Activated T-cell treated with anti-CD3 and anti-CD28 coated beads for 4 hours (primary cell): ENCODE data around the gene RACGAP1.
A peak's percentile ranks its signal among the peaks of the same experiment; 100 is the strongest.

Experiments used
- DNase-seq: peaks from one replicate; pipeline ENCODE4 v3.0.0-alpha.2; 2020

RACGAP1 gene

DNA sequence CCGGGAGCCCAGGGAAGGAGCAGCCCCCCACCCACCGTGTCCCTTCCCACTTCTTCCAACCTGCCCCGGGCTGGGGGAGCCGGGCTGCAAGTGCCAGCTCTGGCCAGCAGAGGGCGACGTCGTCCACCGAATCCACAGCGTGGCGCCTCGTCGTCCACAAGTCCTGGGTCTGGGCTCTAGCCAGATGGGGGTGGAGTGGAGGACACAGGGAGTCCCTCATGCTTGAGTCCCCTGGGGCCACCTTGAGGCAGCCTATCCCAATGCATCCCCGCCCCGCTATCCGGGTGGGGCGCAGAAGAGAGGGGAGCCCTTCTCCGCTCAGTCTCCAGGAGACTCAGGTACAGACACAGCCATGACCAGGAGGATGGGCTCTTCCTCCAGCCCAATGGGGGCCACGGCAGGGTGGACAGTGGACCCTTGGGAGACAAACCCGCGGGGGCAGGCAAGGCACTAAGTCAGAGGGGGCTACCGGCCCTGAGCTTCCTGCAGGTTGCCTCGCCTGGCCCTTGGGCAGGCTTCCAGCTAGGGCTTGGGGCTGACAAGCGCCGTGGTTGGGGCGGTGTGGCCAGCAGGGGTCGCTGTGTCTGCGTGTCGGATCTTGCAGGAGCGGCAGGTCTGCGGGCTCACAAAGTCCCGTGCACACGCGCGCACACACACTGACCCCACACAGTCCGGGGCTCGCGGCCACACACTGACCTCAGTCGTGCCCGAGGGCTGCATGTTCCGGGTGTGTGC, 58.1 kb downstream of the RACGAP1 start:
- peak; percentile 91 for DNase-seq

DNA sequence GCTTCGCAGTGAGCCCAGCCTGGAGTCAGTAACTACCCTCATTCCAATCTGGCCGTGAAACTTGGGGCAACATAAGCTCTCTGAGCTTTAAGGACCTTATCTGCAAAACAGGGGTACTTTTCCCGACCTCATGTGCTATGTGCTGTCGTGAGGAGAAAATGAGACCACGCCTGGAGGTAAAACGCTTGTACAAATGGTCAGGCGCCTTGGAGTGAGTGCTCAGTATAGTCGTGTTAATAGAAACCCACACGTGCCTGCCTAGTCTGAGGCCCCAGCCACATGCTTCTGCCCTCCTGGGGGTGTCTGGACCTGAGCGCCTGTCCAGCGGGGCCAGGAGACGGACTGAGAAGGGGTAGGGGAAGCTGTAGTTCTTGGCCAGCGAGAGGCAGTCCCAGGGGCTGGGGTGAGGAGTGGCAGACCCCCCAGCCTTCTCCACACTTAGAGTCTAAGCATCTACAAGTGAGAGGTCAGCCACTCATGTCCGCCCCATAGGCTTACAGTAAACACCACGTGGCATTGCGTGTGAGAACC, 58.7 kb downstream of the RACGAP1 start:
- no peak for DNase-seq

DNA sequence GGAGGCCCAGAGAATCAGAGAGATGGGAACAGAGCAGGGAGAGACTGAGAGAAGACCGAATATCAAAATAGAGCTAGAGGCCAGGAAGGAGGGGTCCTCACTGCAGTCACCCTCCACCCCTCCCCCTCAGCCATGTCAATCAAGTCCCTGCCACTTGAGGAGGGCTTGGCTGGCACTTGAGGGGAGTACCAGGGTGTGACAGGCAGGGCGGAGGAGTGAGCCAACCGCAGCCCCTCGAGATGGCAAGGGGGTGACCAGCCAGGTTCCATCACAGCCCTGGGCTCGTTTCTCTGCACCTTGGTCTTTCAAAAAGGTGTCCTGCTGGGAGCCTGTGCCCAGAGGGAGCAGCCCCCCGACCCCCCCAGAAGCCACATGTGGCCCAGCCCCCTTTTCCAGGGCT, 59.5 kb downstream of the RACGAP1 start:
- no peak for DNase-seq

DNA sequence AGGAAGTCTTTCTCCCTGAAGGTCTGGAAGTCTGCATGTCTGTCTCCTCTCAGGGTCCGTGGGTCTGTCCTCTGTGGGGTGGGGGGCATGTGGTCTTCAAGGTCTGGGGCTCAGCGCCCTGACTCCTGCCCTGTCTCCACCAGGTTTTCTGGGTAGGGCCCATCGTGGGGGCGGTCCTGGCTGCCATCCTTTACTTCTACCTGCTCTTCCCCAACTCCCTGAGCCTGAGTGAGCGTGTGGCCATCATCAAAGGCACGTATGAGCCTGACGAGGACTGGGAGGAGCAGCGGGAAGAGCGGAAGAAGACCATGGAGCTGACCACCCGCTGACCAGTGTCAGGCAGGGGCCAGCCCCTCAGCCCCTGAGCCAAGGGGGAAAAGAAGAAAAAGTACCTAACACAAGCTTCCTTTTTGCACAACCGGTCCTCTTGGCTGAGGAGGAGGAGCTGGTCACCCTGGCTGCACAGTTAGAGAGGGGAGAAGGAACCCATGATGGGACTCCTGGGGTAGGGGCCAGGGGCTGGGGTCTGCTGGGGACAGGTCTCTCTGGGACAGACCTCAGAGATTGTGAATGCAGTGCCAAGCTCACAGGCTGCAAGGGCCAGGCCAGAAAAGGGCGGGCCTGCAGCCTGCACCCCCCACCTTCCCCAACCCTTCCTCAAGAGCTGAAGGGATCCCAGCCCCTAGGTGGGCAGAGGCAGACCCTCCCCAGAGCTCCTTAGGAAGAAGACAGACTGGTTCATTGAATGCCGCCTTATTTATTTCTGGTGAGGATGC, 60.3 kb downstream of the RACGAP1 start:
- DNase-seq = no peak

DNA sequence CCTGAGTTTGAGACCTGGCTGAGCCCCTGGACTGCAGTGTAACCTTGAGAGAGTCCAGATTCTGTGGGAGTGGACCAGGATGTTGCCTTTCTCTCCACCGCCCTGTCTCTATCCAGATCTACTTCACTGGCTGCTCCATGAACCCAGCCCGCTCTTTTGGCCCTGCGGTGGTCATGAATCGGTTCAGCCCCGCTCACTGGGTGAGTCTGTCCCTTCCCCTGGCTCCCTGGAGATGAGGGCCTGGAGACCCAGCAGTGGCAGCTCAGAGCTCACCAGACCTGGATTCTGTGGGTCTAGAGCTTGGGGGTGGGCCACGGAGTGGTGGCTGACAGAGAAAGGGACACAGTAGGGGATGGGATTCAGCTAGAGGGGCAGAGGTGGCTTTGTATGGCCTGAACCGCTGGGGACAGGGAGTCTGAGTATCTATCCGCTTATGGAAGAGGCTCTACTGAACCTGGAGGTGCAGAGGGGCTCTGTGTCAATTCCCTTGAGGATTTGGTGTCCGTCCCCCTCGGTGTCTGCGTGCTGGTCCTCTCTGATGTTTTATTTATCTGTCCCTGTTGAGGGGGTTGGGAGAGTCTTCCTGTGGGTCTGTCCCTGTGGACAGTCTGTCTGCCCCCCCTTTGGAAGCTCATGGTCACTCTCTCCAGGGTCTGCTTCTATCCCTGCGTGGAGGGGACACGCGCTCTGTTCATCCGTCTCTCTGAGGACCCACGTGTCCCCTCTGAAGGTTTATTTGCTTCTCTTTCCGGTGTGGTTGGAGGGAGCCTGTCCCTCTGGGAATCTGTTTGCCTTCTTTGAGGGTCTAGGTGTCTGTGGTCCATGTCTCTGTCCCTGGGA, 61.1 kb downstream of the RACGAP1 start:
- no peak for DNase-seq

DNA sequence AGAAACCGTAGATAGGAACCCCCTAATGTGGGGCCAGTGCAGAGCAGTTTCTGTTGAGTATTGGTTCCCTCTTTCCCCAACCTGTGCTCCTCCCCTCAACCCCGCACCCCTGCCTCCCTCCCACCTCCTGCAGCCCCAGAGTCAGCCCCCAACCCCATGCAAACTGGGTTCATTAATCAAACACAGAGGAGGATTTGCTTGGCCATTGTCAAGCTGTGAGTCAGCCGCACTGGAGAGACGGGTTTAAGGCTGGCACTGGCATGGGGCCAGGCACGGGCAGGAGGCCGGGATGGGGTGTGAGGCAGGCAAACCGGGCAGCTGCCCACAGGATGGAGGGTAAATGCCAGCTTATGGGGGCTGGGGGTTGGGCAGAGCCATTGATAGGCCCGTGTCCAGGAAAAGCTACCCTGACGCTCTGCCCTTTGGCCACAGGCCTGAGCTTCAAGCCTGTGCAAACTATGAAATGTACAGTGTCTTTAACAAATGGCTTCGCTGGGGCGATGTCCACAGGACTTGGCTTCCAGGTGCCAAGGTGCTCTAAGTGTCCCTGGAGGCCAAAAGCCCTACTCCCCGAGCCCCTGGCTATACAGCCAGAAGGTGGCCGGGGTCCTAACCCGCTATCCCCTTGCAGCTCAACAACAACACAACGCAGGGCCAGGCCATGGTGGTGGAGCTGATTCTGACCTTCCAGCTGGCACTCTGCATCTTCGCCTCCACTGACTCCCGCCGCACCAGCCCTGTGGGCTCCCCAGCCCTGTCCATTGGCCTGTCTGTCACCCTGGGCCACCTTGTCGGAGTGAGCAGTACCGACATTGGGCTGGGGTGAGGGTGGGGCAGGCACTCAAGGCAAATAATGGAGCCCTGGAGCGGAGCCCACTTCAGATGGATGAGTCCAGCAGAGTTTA, 62.2 kb downstream of the RACGAP1 start:
- no peak for DNase-seq

DNA sequence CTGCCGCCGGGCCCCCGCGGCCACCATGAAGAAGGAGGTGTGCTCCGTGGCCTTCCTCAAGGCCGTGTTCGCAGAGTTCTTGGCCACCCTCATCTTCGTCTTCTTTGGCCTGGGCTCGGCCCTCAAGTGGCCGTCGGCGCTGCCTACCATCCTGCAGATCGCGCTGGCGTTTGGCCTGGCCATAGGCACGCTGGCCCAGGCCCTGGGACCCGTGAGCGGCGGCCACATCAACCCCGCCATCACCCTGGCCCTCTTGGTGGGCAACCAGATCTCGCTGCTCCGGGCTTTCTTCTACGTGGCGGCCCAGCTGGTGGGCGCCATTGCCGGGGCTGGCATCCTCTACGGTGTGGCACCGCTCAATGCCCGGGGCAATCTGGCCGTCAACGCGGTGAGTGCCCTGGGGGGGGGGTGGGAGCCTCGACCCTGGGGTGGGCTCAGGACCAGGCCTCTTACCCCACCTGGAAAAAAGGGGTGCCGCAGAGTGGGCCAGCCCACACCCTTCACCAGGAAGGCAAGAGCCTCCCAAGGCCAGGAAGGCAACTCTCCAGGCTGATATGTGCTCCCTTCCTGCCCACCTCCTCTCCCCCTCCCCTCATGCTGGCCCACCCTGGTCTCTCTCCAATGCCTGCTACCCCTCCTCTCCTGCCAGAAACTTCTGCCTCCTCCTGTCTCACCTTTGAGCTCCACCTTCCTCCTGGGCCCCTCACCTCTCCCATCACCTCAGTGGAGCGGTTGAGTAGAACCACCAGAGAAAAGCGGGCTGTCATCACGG, 63.1 kb downstream of the RACGAP1 start:
- no peak for DNase-seq

DNA sequence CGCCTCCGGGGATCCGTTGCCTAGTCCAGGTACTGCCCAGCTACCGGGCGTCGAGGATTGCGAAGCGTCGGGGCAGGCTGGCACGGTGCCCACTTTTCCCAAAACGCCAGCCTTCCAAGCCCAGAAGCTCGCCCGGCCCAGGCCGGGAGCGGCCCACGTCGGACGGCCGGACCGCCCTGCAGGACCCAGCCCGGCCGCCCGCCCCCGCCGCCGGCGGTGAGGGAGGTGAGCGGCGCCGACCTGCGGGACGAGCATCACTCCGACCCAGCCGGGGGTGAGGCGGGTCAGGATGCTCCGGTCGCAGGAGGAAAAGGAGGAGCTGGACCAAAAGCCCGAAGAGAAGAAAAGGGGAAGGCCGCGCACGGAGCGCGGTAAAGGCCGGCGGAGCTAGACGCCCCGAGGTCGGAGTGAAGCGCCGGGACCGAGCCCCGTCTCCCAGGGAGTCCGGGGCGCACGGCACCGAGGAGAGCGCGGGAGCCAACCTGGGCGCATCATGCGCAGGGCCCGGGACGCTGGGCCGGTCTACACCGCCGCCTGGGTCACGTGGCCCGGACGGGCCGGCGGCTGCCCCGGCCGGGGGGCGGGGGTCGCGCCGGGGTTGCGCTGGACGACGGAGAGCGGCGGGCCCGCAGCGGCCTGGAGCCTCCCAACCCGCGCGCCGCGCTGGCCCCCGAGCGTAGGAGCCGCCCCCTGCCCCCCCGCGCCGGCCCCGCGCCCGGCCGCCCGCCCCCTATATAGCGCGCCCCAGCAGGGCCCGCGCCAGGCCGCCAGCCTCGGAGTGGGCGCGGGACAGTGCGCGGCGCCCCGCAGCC, 64.0 kb downstream of the RACGAP1 start, which contains the start of gene AQP5:
TSS of gene AQP5 (plus strand) at position 762 of the 812 bp plus-strand sequence. CDS start 146 bp downstream, outside the sequence.
- no peak for DNase-seq

DNA sequence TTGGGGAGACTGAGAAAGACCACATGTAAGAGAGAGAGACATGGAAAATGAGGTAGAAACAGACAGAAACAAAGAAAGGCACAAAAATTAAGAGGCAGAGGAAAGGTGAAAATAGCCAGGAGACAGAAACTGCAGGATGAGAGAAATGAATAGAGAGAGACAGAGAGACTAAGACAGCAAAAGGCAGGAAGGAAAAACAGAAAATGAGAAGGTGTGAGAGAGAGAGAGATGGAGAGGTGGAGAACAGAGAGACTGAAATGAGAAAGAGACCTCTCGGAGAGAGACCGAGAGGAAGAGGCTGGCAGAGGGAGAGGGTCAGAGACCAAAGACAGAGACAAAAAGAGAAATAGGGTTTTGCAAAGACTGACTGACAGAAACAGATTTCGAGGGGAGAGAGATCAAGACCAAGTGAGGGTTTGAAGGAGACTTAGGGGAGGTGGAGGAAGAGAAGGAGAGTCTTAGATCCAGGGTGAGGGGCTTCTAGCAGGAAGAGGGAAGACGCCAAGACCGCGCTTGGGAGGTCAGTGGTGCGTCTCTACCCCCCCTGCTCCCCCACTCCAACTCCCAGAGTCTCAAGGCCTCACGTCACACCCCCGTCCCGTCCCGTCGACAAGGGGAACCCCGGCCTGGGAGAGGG, 64.7 kb downstream of the RACGAP1 start:
- DNase-seq = no peak

DNA sequence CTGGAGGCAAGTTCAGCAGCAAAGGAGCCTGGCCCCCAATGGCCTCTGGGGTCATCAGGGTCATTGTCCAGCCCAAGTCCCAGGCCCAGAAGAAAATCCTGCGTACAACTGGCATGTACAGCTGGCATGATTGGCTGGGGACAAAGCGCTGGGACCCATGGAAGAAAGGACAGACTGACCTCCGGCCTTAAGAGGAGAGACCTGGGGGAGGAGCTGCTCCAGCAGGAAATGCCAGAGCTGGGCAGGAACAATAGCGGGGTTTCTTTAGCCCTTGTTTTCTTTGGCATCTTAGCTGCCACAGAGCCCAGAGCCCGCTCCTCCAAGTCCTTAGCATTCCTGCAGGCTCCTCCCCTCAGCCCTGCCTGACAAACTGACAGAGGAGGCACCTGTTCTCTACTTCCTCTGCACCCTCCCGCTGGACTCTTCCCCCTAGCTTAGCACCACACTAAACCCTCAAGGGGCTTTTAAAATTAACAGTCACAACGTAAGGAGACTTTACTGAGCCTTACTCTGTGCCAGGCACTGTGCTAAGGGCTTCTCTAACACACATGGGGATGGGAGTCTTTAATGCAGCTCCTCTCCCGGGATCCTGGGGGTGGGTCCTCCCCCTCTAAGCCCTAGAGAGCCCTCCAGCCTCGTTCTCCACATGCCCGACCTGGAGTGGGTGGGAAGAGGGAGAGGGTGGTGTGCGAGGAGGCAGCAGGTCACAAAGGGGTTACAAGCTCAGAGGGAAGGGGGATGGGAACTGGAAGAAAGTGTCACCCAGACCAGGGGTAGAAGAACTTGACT, 65.4 kb downstream of the RACGAP1 start:
- DNase-seq = no peak

DNA sequence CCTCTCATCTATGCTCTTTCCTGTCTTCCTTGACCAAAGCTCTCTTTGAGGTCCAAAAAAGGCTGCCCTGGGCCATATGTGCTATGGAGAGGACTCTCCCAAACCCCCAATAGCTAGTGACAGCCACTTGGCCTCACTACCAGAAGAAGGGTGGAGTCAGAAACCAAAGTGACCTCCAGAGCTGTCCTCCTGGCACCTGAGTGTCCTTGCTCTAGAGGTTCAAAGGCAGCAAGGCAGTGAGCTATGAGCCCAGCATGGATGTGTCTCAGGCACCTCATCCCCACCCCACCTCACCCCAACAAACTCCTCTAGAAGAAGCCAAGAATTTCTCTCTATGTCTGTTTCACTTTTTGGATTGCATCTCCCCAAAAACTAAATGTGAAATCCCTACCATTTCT, 67.7 kb downstream of the RACGAP1 start:
- DNase-seq = no peak

DNA sequence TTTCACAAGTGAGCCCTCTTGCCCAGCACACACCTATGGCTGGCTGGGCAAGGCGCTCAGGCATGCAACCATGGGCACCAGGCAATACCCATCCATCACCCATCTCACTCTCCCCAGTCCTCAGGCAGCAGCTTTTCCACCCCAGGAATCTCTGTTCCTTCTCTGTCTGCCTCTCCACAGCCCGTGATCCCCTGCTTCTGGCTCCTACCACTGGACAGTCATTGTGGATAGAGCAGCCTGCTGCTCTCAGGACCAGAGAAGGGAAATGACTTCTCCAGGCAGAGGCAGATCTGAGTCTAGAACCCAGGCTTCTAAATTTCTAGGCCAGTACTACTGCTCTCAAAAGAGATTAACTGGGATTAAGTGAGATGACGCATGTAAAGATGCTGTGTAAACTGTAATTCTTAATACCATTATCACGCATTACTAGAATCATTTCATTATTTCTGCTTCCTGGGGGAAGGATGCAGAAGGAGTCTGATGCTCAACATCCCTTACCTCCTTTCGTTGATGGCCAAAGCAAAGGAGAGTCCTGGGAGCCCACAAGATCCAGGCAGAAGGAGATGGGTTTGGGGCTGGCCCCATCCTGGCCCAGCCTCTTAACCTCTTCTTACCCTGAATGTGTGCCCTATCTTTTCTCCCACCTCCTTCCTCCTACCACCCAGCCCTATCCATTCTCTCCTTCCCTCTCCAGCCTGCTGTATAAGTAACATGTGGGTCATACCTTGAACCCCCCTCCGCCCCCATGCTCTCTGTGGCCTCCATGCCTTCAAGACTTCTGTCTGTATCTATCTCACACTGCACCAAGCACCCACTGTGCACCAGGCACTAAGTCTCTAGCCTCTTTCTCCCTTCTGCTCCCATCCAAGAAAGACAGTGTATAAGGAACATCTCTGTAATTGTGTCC, 68.4 kb downstream of the RACGAP1 start:
- no peak for DNase-seq

DNA sequence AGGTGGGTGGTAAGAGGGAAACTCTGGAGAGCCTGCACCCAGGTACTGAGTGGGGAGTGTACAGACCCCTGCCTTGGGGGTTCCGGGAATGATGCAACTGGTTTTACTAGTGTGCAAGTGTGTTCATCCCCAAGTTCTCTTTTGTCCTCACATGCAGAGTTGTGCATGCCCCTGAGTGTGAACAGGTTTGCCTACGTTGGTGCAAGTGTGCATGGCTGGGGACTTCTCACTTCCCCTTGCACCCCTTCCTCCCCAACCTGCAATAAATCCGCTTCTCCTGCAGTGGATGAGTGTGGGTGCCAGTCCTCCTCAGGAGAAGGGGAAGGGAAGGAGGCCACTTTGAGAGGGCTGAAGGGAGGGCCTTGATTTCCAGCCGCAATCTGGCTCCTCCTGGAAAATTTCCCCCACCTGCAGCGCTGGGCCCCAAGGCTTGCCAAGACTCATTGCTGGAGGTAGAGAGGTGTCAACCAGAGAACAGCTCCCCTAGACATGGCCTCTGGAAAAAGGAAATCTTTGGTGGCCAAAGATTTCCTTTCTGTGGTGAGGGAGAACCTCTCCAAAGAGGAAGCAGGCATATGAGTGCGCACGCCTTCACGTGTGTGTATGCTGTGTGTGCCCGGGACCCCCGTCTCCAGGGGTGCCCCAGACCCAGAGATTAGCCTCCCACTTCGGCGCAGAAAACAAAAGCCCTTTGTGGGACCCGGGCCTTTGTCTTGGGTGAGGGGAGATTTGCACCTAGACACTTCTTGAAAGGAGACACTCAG, 69.2 kb downstream of the RACGAP1 start:
- DNase-seq = no peak

DNA sequence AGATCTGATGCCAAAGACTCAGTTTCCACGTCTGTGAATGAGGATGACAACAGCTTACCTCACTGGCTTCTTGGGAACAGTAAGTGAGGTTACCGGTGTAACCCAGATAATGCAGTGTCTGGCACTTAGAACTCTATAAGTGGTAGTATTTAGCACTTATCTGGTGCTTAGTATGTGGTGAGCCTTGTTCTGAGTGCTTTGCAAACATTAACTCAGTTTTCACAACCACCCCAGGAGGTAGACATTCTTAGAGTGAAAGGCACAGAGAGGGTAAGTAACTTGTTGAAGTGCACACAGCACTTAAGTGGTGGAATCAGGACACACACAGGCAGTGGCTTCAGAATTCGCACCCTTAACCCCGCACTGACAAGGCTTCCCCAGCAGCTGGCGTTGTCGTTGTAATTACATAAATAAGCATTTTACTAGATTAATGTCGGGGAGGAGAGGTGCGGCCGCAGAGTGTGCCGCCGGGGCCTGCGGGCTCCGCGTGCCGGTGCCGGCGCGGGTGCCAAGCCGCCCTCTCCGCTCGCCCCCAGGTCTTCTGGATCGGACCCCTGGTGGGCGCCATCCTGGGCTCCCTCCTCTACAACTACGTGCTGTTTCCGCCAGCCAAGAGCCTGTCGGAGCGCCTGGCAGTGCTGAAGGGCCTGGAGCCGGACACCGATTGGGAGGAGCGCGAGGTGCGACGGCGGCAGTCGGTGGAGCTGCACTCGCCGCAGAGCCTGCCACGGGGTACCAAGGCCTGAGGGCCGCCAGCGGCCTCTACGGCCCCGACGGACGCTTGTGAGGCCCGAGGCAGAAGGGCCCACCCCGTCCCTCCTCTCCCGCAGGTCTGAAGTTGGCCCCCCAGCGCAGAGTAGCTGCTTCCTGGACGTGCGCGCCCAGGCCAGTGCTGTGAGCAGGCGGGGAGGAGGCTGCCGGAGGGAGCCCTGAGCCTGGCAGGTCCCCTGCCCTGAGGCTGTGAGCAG, 70.1 kb downstream of the RACGAP1 start:
- DNase-seq = no peak

DNA sequence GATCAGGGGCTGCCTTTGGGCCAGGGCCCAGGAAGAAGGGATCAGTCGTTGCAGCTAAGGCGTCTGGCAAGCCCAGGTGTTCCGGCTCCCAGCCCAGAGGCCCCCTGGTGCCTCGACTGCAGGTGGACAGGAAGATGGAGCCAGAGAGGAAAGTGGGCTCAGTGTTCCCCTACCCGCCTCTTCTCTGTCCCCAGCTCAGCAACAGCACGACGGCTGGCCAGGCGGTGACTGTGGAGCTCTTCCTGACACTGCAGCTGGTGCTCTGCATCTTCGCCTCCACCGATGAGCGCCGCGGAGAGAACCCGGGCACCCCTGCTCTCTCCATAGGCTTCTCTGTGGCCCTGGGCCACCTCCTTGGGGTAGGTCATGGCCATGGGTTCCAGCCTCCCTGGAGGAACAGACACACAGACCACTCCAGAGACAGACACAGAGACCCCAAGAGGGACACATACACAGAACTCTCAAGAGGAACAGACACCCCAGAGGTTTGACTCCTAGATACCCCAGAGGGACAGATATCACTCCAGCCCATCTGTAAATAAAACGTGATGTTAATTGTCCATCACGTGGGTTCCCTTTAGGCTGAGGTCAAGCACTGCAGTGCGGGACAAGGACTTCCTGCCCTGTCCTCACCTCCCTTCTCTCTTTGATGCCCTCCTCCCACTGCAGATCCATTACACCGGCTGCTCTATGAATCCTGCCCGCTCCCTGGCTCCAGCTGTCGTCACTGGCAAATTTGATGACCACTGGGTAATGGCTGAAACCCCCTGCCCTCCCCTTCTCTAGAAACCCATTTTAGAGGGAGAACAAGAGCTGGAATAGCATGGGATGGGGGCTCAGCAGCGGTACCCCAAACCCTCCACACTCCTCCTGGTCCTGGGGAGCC, 71.1 kb downstream of the RACGAP1 start:
- DNase-seq = no peak
